Esophagus squamous epithelium (tissue), 5 donors: Measurements from ENCODE around the gene IFT74. TPM values are rescaled to one million over a fixed set of nuclear protein-coding genes. Genes with fewer than 3 reads are reported as not detected.

Source experiments
- DNase-seq: peaks from one replicate; lab custom pipeline; 2025; lab: John Stamatoyannopoulos, UW
- H3K27ac ChIP-seq, 4 donors: fragments of 200-600 bp; sonication (generic); one replicate each; pipeline ENCODE4 v1.5.1; 2016 to 2019; ENCODE audit warnings: mild to moderate bottlenecking in 1 of 4
- H3K27me3 ChIP-seq, 4 donors: fragments of 200-600 bp; sonication (generic); 1 replicate in 3 of 4; 2 replicates in 1 of 4; pipeline versions ENCODE4 v1.5.1 to v1.6.0; 2017 to 2021; ENCODE audit warnings: antibody characterized with exemption in 1 of 4
- H3K36me3 ChIP-seq, 3 donors: fragments of 200-600 bp; sonication (generic); one replicate each; pipeline ENCODE4 v1.5.1; 2016 to 2019
- H3K4me1 ChIP-seq, 3 donors: fragments of 200-600 bp; sonication (generic); one replicate each; pipeline ENCODE4 v1.5.1; 2017 to 2019
- H3K4me3 ChIP-seq, 4 donors: fragments of 200-600 bp; sonication (generic); 1 replicate in 3 of 4; 2 replicates in 1 of 4; pipeline ENCODE4 v1.5.1; 2016 to 2019; ENCODE audit warnings: mild to moderate bottlenecking in 2 of 4, moderate library complexity in 1 of 4
- H3K9me3 ChIP-seq, 3 donors: fragments of 200-600 bp; sonication (generic); one replicate each; pipeline ENCODE4 v1.5.1; 2016 to 2019
- POLR2A ChIP-seq, 4 donors: fragments of 450-650 bp; IDR thresholded peaks; one replicate each; pipeline ENCODE4 v1.6.1; 2017; ENCODE audit warnings: antibody characterized with exemption in 4 of 4, mild to moderate bottlenecking in 4 of 4, moderate library complexity in 3 of 4
- WGBS, 2 donors: methylation state at CpG; one replicate each; pipeline ENCODE4 v1.1.5; 2018; 5-methylcytosine and 5-hydroxymethylcytosine counted together
- intact Hi-C: fragments of 100-400 bp; cut with DNase I; formaldehyde crosslinking; loops from one replicate; pipeline ENCODE4 v1.15.0; 2022
- total RNA-seq, 4 donors: library from RNA; depleted of rRNA; stranded (reverse); fragments of >200 nt; gene quantifications; one replicate each; pipeline ENCODE4 v1.1.0, GENCODE V29; 2016
- TF ChIP-seq, protein P1 (sequence below), 6 experiments: fragments of 450-650 bp in 4 of 6; fragments of 200-600 bp in 2 of 6; sonication (generic) in 2 of 6; IDR thresholded peaks; one replicate each; pipeline ENCODE4 v1.5.1; 2016 to 2019; ENCODE audit warnings: antibody characterized with exemption in 6 of 6, mild to moderate bottlenecking in 4 of 6, moderate library complexity in 4 of 6
- donor health status: DM: yes; HTN: yes; CAD: no.

The IFT74 gene
- total RNA-seq, 4 donors from 2014 or later, result 6.0 to 17.2 (median 11.8) TPM

DNA sequence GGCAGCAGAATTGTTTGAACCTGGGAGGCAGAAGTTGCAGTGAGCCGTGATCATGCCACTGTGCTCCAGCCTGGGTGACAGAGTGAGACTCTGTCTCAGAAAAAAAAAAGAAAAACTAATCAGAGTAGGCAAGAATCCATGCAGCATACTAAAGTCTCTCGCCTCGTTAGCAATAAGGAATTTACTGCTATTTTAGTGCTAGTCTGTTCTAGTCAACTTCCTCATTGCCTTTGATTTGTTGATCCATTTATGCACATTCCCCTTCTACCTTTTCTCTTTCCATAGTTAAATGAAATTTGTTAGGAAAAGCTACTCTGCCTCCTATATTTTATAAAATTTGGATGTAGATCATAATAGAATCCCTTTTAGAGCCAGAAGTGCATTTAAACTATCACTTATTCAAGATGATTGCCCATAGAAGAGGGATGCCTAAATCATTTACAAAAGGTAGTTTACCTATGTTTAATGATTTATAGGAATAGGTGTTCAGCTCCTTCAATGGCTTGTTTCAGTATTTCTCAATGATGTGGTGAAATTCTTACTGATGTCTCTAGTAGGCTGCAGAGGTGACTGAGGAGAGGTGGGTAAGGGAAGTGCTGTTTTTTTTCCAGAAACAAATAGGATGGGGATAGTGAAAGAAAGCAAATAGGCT lies 47.3 kb downstream of the IFT74 start:
- Histone ChIP-seq H3K9me3 (no peaks in the 10 kb centered on the region), H3K36me3 (peaks cover 0 to 5% (median 0%) of the 10 kb centered on the region in 3 donors), H3K4me1 (no peaks in the 10 kb centered on the region), H3K27me3 (no peaks in the 10 kb centered on the region), H3K4me3 (no peak overlapping the region), H3K27ac (no peak overlapping the region)
- no peak for DNase-seq
- intact Hi-C loops, result no loop called here
- 64 to 72% methylated on average over 3 of the region's 3 CpGs for WGBS, 2 donors
- TF ChIP-seq, protein P1, sequence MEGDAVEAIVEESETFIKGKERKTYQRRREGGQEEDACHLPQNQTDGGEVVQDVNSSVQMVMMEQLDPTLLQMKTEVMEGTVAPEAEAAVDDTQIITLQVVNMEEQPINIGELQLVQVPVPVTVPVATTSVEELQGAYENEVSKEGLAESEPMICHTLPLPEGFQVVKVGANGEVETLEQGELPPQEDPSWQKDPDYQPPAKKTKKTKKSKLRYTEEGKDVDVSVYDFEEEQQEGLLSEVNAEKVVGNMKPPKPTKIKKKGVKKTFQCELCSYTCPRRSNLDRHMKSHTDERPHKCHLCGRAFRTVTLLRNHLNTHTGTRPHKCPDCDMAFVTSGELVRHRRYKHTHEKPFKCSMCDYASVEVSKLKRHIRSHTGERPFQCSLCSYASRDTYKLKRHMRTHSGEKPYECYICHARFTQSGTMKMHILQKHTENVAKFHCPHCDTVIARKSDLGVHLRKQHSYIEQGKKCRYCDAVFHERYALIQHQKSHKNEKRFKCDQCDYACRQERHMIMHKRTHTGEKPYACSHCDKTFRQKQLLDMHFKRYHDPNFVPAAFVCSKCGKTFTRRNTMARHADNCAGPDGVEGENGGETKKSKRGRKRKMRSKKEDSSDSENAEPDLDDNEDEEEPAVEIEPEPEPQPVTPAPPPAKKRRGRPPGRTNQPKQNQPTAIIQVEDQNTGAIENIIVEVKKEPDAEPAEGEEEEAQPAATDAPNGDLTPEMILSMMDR (IDR thresholded peaks at IDR 0.05), result no peak
- no peak for TF ChIP-seq POLR2A (IDR thresholded peaks at IDR 0.05)

DNA sequence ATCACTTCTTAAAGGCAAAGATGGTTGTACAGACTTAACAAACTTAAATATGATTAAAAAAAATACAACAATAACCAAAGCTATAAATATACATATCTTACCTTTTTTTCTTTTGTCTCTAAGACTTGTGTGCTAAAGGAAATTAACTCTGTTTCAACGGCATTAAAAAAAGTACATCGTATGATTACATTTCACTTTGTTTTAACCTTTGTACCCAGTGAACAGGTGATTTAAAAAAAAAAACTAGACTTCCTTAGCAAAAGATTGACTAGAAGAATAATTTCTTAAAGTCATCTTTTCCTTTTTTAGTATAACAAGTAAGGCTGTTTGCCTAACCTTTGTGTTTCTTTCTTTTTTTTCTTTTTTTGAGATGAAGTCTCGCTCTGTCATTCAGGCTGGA lies 49.3 kb downstream of the IFT74 start, which contains the start of gene LRRC19:
Gene LRRC19, minus strand, starts transcription at position 182 of the 400 bp plus-strand sequence. CDS start 5,978 bp downstream, outside the sequence.
- WGBS, 2 donors, result 92 to 97% methylated on average over 3 of the region's 3 CpGs
- Histone ChIP-seq H3K27ac (no peak within 1 kb of the TSS), H3K36me3 (peaks cover 0 to 5% (median 0%) of the 10 kb centered on the region in 3 donors), H3K4me1 (no peaks in the 10 kb centered on the region), H3K27me3 (no peaks in the 10 kb centered on the region), H3K9me3 (no peaks in the 10 kb centered on the region), H3K4me3 (no peak within 1 kb of the TSS)
- no peak for TF ChIP-seq POLR2A (IDR thresholded peaks at IDR 0.05)
- TF ChIP-seq, protein P1 (IDR thresholded peaks at IDR 0.05), result no peak
- intact Hi-C loops, result no loop called here
- no peak for DNase-seq

DNA sequence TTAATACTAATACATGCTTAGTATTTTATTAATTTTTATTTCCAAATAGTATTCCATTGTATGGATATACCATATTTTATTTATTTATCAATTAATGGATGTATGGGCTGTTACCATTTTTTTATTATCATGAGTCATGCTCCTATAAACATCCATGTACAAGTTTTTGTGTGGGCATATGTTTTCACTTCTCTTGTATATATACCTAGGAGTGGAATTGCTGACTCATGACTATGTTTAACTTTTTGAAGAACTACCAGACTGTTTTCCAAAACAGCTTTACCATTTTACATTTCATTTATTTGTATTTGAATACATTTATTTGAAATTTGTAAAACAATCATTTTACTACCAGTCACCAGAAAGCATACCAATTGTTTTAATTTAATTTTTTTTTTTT lies 63.4 kb downstream of the IFT74 start:
- Histone ChIP-seq H3K4me3 (no peak overlapping the region), H3K9me3 (no peaks in the 10 kb centered on the region), H3K4me1 (no peaks in the 10 kb centered on the region), H3K36me3 (peaks cover 0 to 80% (median 2%) of the 10 kb centered on the region in 3 donors), H3K27ac (no peak overlapping the region), H3K27me3 (no peaks in the 10 kb centered on the region)
- TF ChIP-seq, protein P1 (IDR thresholded peaks at IDR 0.05), result no peak
- TF ChIP-seq POLR2A (IDR thresholded peaks at IDR 0.05), result no peak
- intact Hi-C loops, result no loop called here
- no peak for DNase-seq

DNA sequence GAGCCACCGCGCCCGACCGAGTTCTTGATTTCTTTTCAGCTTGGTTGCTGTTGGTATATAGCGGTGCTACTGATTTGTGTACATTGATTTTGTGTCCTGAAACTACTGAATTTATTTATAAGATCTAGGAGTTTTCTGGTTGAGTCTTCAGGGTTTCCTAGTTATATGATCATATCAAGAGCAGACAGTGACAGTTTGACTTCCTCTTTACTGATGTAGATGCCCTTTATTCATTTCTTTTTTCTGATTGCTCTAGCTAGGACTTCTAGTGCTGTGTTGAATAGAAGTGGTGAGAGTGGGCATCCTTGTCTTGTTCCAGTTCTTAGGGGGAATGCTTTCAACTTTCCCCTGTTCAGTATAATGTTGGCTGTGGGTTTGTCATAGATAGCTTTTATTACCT lies 66.7 kb downstream of the IFT74 start:
- Histone ChIP-seq H3K9me3 (no peaks in the 10 kb centered on the region), H3K27me3 (no peaks in the 10 kb centered on the region), H3K27ac (no peak overlapping the region), H3K36me3 (peaks cover 0 to 57% (median 2%) of the 10 kb centered on the region in 3 donors), H3K4me1 (no peaks in the 10 kb centered on the region), H3K4me3 (no peak overlapping the region)
- intact Hi-C loops, result no loop called here
- TF ChIP-seq POLR2A (IDR thresholded peaks at IDR 0.05), result no peak
- TF ChIP-seq, protein P1 (IDR thresholded peaks at IDR 0.05), result no peak
- 90 to 93% methylated on average over 5 of the region's 5 CpGs for WGBS, 2 donors
- no peak for DNase-seq

DNA sequence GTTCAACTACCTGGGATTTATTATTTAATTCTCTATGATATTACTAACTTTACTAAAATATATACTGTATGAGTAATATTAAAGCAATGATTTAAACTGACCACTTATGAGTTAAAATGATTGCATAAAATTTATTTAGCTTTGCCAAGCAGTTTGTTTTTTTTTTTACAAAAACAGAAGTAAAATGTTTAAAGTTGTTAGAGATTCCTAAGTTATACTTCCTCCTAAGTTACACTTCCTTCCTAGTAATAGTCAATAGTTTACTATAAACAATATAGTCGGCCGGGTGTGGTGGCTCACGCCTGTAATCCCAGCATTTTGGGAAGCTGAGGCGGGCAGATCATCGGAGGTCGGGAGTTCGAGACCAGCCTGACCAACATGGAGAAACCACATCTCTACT lies 73.0 kb downstream of the IFT74 start:
- Histone ChIP-seq H3K4me1 (no peaks in the 10 kb centered on the region), H3K27me3 (no peaks in the 10 kb centered on the region), H3K27ac (no peak overlapping the region), H3K9me3 (no peaks in the 10 kb centered on the region), H3K4me3 (no peak overlapping the region), H3K36me3 (peaks cover 0 to 19% (median 0%) of the 10 kb centered on the region in 3 donors)
- no peak for DNase-seq
- TF ChIP-seq, protein P1 (IDR thresholded peaks at IDR 0.05), result no peak
- TF ChIP-seq POLR2A (IDR thresholded peaks at IDR 0.05), result no peak
- WGBS, 2 donors, result 75 to 81% methylated on average over 7 of the region's 7 CpGs
- intact Hi-C loops, result no loop called here
